ENCODE data around the gene RBMX2.
"Not testable (repeated sequence)": the region's sequence is repeated elsewhere in the genome, so short reads cannot be mapped to it uniquely, and the experiment has no call there.

Gene RBMX2

GRCh38 chrX:130401415-130402207 is at the start of gene RBMX2:
RBMX2 (plus strand) TSS chrX:130401987; CDS start chrX:130402033, 46 bp downstream.
- DNase-seq (ENCODE audit: low read depth in 2 of 2, low spot score in 1 of 2), result peak in 1 of 2 donors; percentile 50

- DNase-seq (ENCODE audit: low read depth in 2 of 2, low spot score in 1 of 2), result not testable (repeated sequence)
These were observed 49.7 kb upstream of the RBMX2 start for GRCh38 chrX:130352050-130352449.

GRCh38 chrX:130376077-130376476 is 25.7 kb upstream of the RBMX2 start:
- no peak for DNase-seq (ENCODE audit: low read depth in 2 of 2, low spot score in 1 of 2)

- DNase-seq (ENCODE audit: low read depth in 2 of 2, low spot score in 1 of 2), result no peak
These were observed 23.6 kb upstream of the RBMX2 start for GRCh38 chrX:130378024-130378669.

GRCh38 chrX:130385520-130385919 is 16.3 kb upstream of the RBMX2 start, which contains the start of gene GPR119:
GPR119 (minus strand) TSS chrX:130385674; CDS start chrX:130385447, 227 bp downstream.
- no peak for DNase-seq (ENCODE audit: low read depth in 2 of 2, low spot score in 1 of 2)

- DNase-seq (ENCODE audit: low read depth in 2 of 2, low spot score in 1 of 2), result no peak
These were observed 15.4 kb upstream of the RBMX2 start for GRCh38 chrX:130386408-130386808.

GRCh38 chrX:130393451-130394074 is 8.2 kb upstream of the RBMX2 start:
- no peak for DNase-seq (ENCODE audit: low read depth in 2 of 2, low spot score in 1 of 2)

- DNase-seq (ENCODE audit: low read depth in 2 of 2, low spot score in 1 of 2), result no peak
These were observed 6.4 kb upstream of the RBMX2 start for GRCh38 chrX:130395341-130395740.

- DNase-seq (ENCODE audit: low read depth in 2 of 2, low spot score in 1 of 2), result no peak
These were observed 459 bp downstream of the RBMX2 start for GRCh38 chrX:130402208-130402684.

- DNase-seq (ENCODE audit: low read depth in 2 of 2, low spot score in 1 of 2), result no peak
These were observed 11.6 kb downstream of the RBMX2 start for GRCh38 chrX:130413415-130413814.

GRCh38 chrX:130414800-130415199 is 13.0 kb downstream of the RBMX2 start:
- no peak for DNase-seq (ENCODE audit: low read depth in 2 of 2, low spot score in 1 of 2)

- DNase-seq (ENCODE audit: low read depth in 2 of 2, low spot score in 1 of 2), result no peak
These were observed 13.4 kb downstream of the RBMX2 start for GRCh38 chrX:130415201-130415600.

- DNase-seq (ENCODE audit: low read depth in 2 of 2, low spot score in 1 of 2), result no peak
These were observed 15.0 kb downstream of the RBMX2 start for GRCh38 chrX:130416785-130417184.

- DNase-seq (ENCODE audit: low read depth in 2 of 2, low spot score in 1 of 2), result no peak
These were observed 16.3 kb downstream of the RBMX2 start for GRCh38 chrX:130418066-130418465.

GRCh38 chrX:130418740-130419139 is 17.0 kb downstream of the RBMX2 start:
- DNase-seq (ENCODE audit: low read depth in 2 of 2, low spot score in 1 of 2), result no peak

GRCh38 chrX:130419263-130419662 is 17.5 kb downstream of the RBMX2 start:
- no peak for DNase-seq (ENCODE audit: low read depth in 2 of 2, low spot score in 1 of 2)

GRCh38 chrX:130426531-130426930 is 24.7 kb downstream of the RBMX2 start:
- DNase-seq (ENCODE audit: low read depth in 2 of 2, low spot score in 1 of 2), result no peak

GRCh38 chrX:130429236-130429635 is 27.4 kb downstream of the RBMX2 start:
- not testable (repeated sequence) for DNase-seq (ENCODE audit: low read depth in 2 of 2, low spot score in 1 of 2)

GRCh38 chrX:130435937-130436336 is 34.1 kb downstream of the RBMX2 start:
- no peak for DNase-seq (ENCODE audit: low read depth in 2 of 2, low spot score in 1 of 2)

GRCh38 chrX:130437996-130438395 is 36.2 kb downstream of the RBMX2 start:
- DNase-seq (ENCODE audit: low read depth in 2 of 2, low spot score in 1 of 2), result not testable (repeated sequence)

- no peak for DNase-seq (ENCODE audit: low read depth in 2 of 2, low spot score in 1 of 2)
These were observed 42.1 kb downstream of the RBMX2 start for GRCh38 chrX:130443875-130444274.
